HG03280 (cell line): ENCODE data around the gene IRAK2.

Experiments
- ATAC-seq: cut with Tn5 transposase; IDR thresholded peaks from one replicate; pipeline ENCODE4 v1.9.1; 2021; ENCODE audit warnings: mild to moderate bottlenecking, moderate library complexity; ENCODE audit not compliant: unreplicated experiment

The IRAK2 gene

GRCh38 chr3:10279384-10280176 is 114.9 kb downstream of the IRAK2 start:
- ATAC-seq, result no peak

- no peak for ATAC-seq
Observed at GRCh38 chr3:10280177-10280529, 115.4 kb downstream of the IRAK2 start.

GRCh38 chr3:10280571-10280970 is 115.9 kb downstream of the IRAK2 start:
- ATAC-seq, result no peak

- ATAC-seq, result no peak
Observed at GRCh38 chr3:10281951-10282350, 117.2 kb downstream of the IRAK2 start.

GRCh38 chr3:10283638-10284037 is 118.9 kb downstream of the IRAK2 start:
- no peak for ATAC-seq

- ATAC-seq, result no peak
Observed at GRCh38 chr3:10284496-10284895, 119.8 kb downstream of the IRAK2 start.

- ATAC-seq, result no peak
Observed at GRCh38 chr3:10285272-10286132, 120.8 kb downstream of the IRAK2 start.

GRCh38 chr3:10286133-10286524 is 121.4 kb downstream of the IRAK2 start:
- no peak for ATAC-seq

- no peak for ATAC-seq
Observed at GRCh38 chr3:10286596-10287295, 122.0 kb downstream of the IRAK2 start.

- ATAC-seq, result no peak
Observed at GRCh38 chr3:10287936-10288574, 123.3 kb downstream of the IRAK2 start.

- ATAC-seq, result no peak
Observed at GRCh38 chr3:10288575-10288960, 123.8 kb downstream of the IRAK2 start.

- ATAC-seq, result no peak
Observed at GRCh38 chr3:10289077-10289476, 124.4 kb downstream of the IRAK2 start.

GRCh38 chr3:10289787-10290355 is 125.2 kb downstream of the IRAK2 start:
- ATAC-seq, result no peak

GRCh38 chr3:10290481-10291176 is 125.9 kb downstream of the IRAK2 start:
- ATAC-seq, result no peak

- ATAC-seq, result no peak
Observed at GRCh38 chr3:10291641-10292040, 126.9 kb downstream of the IRAK2 start.

GRCh38 chr3:10292505-10293419 is 128.0 kb downstream of the IRAK2 start, which contains the start of gene GHRL:
Gene GHRL (minus strand): TSS chr3:10292947. CDS start chr3:10290180, 2,767 bp downstream.
- ATAC-seq, result no peak
